HPDE6-E6E7 (cell line): Measurements from ENCODE around the gene BCAS3.

Source experiments
- DNase-seq: peaks from one replicate; pipeline ENCODE4 v3.0.0; 2011; ENCODE audit warnings: missing footprints; ENCODE audit errors: extremely low spot score

The BCAS3 gene

DNA sequence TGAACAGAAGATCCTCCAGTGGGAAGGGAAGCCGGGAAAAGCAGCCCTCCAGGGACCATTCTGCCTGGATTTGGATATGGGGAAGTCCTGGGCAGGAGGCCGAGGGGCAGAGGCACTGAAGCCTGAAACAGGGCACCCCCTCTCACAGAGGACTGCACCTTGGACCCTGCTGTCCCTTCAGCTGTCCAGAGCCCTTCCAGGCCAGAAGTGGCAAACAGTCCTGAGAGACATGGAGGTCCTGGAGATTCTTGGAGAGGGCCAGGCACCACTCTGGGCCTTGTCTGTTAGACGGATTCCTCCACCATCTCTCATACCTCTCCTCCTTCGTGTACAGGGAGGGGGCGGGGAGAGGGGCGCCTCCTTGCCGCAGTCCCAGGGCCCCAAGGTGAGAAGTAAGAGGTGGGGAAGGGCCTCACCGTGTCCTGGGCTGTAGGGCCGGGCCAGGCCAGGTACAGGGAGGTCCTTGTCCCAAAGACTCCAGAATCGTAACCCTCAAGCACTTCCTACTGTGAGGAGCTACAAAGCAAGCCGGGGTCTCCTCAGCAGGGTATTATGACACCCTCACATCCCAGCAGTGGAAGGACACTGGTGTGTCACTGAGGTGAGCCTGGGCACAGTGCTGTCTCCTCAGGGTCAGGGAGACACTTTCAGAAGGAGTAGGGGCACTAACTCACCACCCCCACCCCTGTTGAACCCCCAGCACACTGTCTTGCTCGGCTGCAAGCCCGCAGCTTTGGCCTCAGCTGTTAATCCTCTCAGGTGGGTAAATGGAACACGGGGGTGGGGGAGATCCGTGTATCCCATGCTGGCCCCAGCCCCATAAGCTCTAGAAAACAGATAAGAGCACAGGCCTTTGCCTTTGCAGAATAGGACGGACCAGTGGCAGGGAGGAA is 705.4 kb downstream of the BCAS3 start:
- DNase-seq: no peak

DNA sequence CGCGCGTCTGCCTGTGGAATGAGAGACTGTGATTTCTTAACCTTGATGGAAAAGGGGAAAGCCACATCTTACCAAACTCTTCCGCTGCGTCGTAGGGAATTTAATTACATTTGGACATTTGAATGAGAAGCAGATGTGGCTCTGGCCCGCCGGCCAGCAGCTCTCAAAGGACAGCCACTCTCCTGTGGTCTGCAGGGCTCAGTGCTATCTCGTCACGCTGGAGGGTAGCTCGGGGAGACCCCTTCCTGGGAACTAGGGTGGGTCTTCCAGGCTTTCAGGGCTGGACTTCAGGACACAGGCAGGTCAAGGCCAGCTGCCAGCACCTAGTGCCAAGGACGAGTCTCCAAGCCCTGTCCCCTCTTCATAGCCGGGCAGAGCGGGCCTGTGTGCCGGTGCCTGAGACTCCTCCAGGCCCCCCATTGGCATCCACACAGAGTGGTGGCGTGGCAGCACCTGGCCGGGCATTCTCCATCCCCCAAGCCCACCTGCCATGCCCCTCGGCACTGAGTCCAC is 706.1 kb downstream of the BCAS3 start:
- no peak for DNase-seq

DNA sequence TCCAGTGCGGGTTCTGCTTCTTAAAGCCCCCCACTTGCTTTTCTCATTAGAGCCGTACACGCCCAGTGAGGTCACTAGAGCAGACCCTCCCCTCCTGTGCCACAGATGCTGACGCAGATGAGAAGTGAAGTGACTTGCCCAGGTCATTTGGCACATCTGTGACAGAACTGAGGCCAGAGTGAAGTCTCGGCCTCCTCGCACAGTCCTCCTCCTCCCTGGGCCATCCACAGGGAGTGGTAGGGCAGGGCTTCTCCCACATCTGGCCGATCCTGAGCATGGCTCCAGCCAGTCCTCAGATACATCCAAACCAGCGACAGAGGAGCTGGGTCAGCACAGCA is 706.7 kb downstream of the BCAS3 start:
- DNase-seq: no peak

GRCh38 chr17:61384692-61385576 is 707.3 kb downstream of the BCAS3 start:
- DNase-seq: no peak

DNA sequence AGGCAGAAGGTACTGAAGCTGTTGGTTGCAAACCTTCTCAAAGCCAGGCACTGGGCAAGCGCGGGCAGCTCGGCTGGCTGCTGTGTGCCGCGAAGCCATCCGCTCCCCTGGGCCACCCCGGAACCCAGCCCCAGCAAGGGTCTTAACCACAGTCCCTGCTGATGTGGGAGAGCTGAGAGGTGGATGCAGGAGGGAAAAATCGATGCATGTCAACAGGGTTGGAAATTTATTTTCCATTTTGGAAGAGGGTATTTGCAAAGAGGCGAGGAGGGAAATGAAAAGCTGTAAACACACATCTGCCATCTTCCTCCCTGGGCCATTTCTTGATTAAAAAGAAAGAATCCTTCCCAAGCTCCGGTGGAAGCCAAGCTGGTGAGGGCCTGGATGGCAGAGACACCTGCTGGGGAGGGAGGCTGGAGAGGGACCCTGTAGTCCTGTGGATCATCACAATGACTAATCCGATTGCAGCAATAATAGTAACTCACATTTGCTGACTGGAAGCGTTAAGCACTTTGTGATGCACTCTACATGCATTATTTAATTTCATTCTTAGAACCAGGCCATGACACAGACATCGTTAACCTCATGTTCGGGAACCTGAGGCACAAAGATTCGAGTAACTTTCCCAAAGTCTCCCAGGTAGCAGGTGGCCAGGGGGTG is 708.1 kb downstream of the BCAS3 start:
- no peak for DNase-seq

GRCh38 chr17:61386251-61386650 is 708.6 kb downstream of the BCAS3 start:
- no peak for DNase-seq

- no peak for DNase-seq
These were observed 709.4 kb downstream of the BCAS3 start for GRCh38 chr17:61387011-61387410.

DNA sequence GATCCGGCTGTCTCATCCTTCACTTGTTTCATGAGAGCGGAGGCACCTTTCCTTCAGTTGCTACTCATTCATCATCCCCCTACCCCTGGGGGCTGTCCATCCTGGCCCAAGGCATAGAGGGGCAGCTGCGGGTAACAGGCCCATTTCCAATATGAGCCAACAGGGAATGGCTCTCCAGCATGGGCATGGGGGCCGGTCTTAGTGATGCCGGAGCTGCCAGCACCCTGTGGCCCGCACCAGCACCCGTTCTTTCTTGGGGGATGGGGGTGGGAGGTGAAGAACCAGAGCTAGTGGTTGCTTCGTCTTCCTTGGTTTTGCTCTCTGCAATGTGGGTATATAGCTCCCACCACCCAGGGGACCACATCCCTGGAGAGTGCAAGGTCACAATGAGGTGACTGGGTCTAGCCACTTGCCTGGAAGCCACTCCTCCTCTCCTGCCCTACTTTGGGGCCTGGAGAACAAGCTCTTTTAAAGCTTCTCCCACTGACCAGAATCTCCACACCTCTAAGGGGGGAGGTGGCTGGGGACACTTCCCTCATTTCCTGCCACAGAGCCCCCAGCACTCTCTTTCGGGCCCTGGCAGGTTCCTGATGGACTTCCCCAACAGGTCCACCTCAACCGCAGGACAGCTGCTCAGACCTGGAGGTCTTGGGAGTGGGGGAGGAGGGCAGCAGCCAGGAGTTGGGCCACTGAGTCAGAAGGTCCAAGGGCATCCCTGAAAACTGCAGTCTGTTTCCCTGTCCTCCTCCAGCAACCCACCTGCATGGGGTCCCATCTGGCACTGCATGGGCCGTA is 710.1 kb downstream of the BCAS3 start:
- no peak for DNase-seq

- no peak for DNase-seq
These were observed 711.1 kb downstream of the BCAS3 start for GRCh38 chr17:61388561-61389356.

DNA sequence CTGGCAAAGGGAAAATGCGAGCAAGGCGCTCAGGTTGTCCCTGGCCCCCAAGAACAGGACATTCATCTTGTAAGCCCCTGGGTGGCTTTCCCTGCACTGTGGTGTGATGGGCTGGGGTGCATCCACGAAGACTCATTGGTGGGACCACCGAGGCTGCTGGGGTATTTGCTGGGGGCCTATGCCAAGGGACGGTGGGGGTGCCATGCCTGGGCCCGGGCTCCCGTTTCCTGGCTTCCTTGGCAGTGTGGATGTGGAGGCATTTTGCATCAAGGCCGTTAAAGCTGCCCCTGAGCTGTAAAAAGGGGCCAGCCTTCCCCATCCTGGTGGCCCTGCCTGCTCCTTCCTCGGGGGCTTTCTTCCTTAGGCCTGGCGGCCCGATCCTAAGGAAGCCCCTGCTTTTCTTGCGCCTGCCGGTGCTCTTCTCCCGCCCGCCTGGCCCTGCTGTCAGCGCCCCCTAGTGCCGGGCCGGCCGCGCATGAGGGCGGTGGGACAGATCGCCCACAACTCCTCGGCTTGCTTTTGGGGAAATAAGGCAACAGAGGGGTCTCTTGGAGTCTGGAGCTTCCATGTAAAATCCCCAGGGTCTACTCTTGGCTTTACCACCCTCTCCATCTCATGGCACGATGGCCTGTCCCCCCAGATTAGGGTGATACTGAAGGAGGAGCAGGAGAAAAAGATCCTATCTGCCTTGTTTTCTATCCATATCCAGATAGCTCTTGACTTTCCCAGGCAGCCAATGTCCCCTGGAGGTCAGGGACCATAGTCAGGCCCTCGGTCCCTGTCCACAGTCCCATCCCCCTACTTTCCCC is 712.2 kb downstream of the BCAS3 start:
- DNase-seq: no peak

DNA sequence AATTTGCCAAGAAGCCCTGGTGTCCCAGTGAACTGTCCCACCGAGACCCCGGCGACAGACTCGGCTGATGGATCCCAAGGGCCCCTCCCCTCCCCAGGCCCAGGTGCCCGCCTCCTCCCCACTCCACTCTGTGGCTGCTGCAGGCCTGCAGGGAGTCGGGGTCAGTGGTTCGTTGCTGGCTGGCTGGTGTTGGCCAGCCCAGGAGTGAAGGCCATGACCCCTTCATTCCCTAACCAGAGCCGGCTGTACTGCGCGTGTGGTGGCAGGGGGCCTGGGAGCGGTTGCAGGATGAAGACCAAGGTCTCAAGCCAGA is 712.8 kb downstream of the BCAS3 start:
- no peak for DNase-seq

GRCh38 chr17:61391595-61392291 is 714.1 kb downstream of the BCAS3 start:
- DNase-seq: no peak

- no peak for DNase-seq
These were observed 715.0 kb downstream of the BCAS3 start for GRCh38 chr17:61392679-61393078.

DNA sequence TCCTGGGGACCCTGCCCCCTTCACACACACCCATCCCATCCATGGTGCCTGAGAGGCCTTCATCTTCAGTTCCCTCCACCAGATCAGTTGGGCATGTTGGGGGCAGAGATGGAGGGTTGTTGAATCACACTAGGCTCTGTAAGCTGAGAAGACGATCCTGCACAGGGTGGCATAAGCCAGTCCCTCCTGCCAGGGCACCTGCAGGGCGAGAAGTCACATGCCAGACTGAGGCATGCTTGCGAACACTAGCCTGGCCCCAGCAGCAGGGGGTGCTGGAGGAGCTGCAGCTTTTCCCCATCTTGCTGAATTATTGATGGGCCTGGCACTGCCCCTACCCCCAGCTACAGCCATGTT is 715.9 kb downstream of the BCAS3 start:
- DNase-seq: no peak

DNA sequence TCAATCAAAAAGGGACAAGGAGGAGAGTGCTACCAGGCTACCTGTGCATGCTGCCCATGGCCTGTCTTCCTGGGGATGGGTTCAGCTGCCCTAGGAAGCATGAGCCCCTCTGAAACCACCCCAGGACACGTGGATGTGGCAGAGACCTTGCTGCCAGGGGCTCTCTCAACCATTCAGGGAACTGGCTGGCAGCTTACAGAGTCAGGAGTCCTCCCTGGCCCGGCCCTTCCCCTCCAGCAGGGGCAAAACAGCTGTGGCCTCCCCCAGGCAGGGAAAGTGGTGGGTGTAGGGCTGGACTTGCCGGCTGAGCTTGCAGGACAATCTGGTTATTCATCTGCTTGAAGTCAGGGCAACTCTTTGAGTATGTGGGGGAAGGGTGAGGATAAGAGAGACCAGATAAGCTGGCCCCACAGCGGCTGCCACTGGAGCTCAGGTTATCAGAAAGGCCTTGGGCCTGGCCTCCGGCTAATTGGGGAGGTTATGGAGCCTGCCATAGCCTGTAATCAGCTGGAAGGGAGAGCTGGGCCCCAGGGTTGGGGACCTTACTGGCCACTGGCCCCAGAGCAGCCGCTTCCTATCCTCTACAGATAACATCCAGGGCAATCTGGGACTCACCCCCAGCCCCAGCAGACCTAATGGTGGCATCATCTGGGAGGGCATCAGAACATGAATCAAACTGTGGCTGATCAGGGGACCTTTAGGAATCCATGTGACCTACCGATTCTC is 716.4 kb downstream of the BCAS3 start:
- DNase-seq: no peak

DNA sequence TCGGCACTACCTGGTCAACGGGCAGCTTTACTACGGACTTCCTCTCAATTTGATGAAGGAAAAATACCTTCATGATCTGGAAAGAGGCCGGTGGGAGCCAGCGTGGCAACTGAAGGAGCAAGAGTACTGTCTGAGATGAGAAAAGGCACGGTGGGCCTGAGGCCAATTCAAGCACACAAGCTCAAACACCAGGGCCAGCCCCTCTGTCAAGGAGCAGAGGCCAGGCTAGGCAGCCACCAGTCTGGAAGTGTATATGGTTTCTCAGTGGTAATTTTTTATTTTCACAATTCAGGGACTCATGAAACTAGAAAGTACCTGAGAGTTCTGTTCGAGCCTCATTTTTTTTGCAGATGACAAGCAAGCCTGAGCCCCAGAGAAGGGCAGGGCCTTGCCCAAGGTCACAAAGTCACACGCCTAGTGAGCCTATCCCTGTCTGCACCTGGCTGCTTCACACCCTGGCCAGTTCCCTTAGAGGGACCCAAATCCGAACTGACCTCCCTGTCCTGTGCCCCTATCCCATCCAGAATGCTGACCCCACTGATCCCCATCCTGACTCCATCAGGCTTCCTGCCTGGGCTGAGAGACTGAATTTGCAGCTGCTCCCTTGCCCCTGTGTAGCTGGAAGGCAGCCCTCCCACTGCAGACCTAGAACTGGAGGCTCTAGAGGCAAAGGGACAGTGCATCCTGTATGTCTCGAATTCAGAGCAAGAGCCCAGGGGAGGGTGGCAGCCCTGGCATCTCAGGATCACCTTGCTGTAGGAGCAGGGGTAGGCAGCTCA is 717.2 kb downstream of the BCAS3 start:
- no peak for DNase-seq

DNA sequence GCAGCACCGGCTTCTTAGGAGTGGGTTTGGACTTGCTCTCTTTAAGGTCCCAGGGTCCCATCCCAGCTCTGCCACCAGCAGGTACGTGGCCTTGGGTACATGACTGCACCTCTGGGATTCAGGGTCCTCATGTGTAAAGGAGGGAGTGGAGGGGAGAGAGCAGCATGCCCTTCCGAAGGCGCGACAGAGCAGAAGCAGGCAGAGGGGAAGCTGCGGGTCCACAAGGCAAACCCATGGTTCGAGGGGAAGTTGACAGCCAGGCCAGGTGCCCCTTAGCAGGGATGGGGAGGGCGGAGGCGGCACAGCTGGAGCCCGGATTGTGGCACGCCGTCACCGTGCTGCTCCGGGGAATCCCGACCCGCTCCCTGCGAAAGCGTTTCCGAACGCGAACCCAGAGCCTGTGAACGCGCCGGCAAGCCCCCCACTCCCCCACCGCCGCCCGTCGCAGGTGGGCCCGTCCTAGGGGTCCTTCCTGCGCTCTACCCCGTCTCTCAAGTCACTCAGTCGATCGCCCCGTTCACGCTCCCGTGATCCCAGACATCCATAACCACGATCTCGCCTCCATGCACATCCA is 717.8 kb downstream of the BCAS3 start:
- no peak for DNase-seq
